PC-3 (cell line): ENCODE measurements around the gene RAN.
"Not testable (repeated sequence)": the region's sequence is repeated elsewhere in the genome, so short reads cannot be mapped to it uniquely, and the experiment has no call there.

Experiments used
- CTCF ChIP-seq: fragments of 300-600 bp; sonication (generic); conservative IDR thresholded peaks from 2 replicates; pipeline ENCODE4 v1.5.1; 2017; ENCODE audit warnings: antibody characterized with exemption, low read depth, mild to moderate bottlenecking, low read length
- EZH2 ChIP-seq: fragments of 300-600 bp; sonication (generic); IDR thresholded peaks from one replicate; pipeline ENCODE4 v1.6.1; 2017; ENCODE audit warnings: antibody characterized with exemption, mild to moderate bottlenecking, low read length; ENCODE audit not compliant: unreplicated experiment
- EZH2phosphoT487 ChIP-seq: fragments of 300-600 bp; sonication (generic); IDR thresholded peaks from 2 replicates; pipeline ENCODE4 v1.6.1; 2018; ENCODE audit warnings: mild to moderate bottlenecking, antibody characterized with exemption, low read length, borderline replicate concordance

GRCh38 chr12:130862771-130863170, 9.1 kb upstream of the RAN start:
- TF ChIP-seq CTCF, EZH2, EZH2phosphoT487: not testable (repeated sequence)
